Measurements from ENCODE around the gene BBLN.
"Not testable (repeated sequence)": the region's sequence is repeated elsewhere in the genome, so short reads cannot be mapped to it uniquely, and the experiment has no call there.

BBLN gene

GRCh38 chr9:128162215-128163026 lies 2.4 kb downstream of the BBLN start:
- no peak for DNase-seq (ENCODE audit: low read depth in 3 of 3)

GRCh38 chr9:128163027-128163515 lies 3.0 kb downstream of the BBLN start:
- no peak for DNase-seq (ENCODE audit: low read depth in 3 of 3)

GRCh38 chr9:128163523-128164306 lies 3.6 kb downstream of the BBLN start:
- DNase-seq (ENCODE audit: low read depth in 3 of 3) = no peak

- no peak for DNase-seq (ENCODE audit: low read depth in 3 of 3)
These were observed 4.3 kb downstream of the BBLN start for GRCh38 chr9:128164307-128164885.

GRCh38 chr9:128166169-128166568 lies 6.1 kb downstream of the BBLN start:
- no peak for DNase-seq (ENCODE audit: low read depth in 3 of 3)

- no peak for DNase-seq (ENCODE audit: low read depth in 3 of 3)
These were observed 7.1 kb downstream of the BBLN start for GRCh38 chr9:128167209-128167608.

- DNase-seq (ENCODE audit: low read depth in 3 of 3) = no peak
These were observed 8.8 kb downstream of the BBLN start for GRCh38 chr9:128168731-128169308.

- no peak for DNase-seq (ENCODE audit: low read depth in 3 of 3)
These were observed 9.4 kb downstream of the BBLN start for GRCh38 chr9:128169492-128169891.

GRCh38 chr9:128169925-128170324 lies 9.9 kb downstream of the BBLN start:
- no peak for DNase-seq (ENCODE audit: low read depth in 3 of 3)

GRCh38 chr9:128174062-128174461 lies 14.0 kb downstream of the BBLN start:
- DNase-seq (ENCODE audit: low read depth in 3 of 3) = no peak

GRCh38 chr9:128175102-128175563 lies 15.1 kb downstream of the BBLN start:
- DNase-seq (ENCODE audit: low read depth in 3 of 3) = no peak

- DNase-seq (ENCODE audit: low read depth in 3 of 3) = no peak
These were observed 15.7 kb downstream of the BBLN start for GRCh38 chr9:128175726-128176125.

GRCh38 chr9:128178806-128179431 lies 18.9 kb downstream of the BBLN start:
- DNase-seq (ENCODE audit: low read depth in 3 of 3) = no peak

- DNase-seq (ENCODE audit: low read depth in 3 of 3) = no peak
These were observed 19.9 kb downstream of the BBLN start for GRCh38 chr9:128180001-128180400.

GRCh38 chr9:128180447-128180846 lies 20.4 kb downstream of the BBLN start:
- DNase-seq (ENCODE audit: low read depth in 3 of 3) = no peak

GRCh38 chr9:128181480-128181879 lies 21.4 kb downstream of the BBLN start:
- not testable (repeated sequence) for DNase-seq (ENCODE audit: low read depth in 3 of 3)

GRCh38 chr9:128182893-128183588 lies 23.0 kb downstream of the BBLN start:
- DNase-seq (ENCODE audit: low read depth in 3 of 3) = no peak

GRCh38 chr9:128185979-128186965 lies 26.2 kb downstream of the BBLN start:
- DNase-seq (ENCODE audit: low read depth in 3 of 3) = no peak

- no peak for DNase-seq (ENCODE audit: low read depth in 3 of 3)
These were observed 27.3 kb downstream of the BBLN start for GRCh38 chr9:128187361-128187760.

GRCh38 chr9:128188209-128188608 lies 28.1 kb downstream of the BBLN start:
- DNase-seq (ENCODE audit: low read depth in 3 of 3) = no peak

All from stimulated activated CD4-positive, alpha-beta T cell treated with anti-CD3 and anti-CD28 coated beads, TNF-alpha, amount 100 ng/mL, for 48 hours (primary cell).